Psoas muscle (tissue), 8 donors: Measurements from ENCODE around the gene CDHR3. TPM values are rescaled to one million over a fixed set of nuclear protein-coding genes. Genes with fewer than 3 reads are reported as not detected.

ENCODE experiments used
- ATAC-seq, 4 donors: fragments of 200-7000 bp; cut with Tn5 transposase; one replicate each; pipeline ENCODE4 v1.9.1; 2020; ENCODE audit warnings: moderate library complexity in 3 of 4, mild to moderate bottlenecking in 2 of 4
- DNase-seq, 2 donors: peaks; one replicate each; pipeline ENCODE4 v3.0.0-alpha.2; 2020
- H3K27ac ChIP-seq: fragments of 200-600 bp; one replicate; pipeline ENCODE4 v1.8.0; 2022
- H3K27me3 ChIP-seq, 3 donors: fragments of 200-600 bp in 1 of 3; one replicate each; pipeline versions ENCODE4 v1.6.1 to v1.8.0; 2013 to 2022; ENCODE audit warnings: low read length in 2 of 3, mild to moderate bottlenecking in 2 of 3, moderate library complexity in 1 of 3; ENCODE audit not compliant: insufficient read depth in 3 of 3
- H3K36me3 ChIP-seq, 2 donors: fragments of 200-600 bp in 1 of 2; one replicate each; pipeline versions ENCODE4 v1.6.1 to v1.8.0; 2013 to 2022; ENCODE audit warnings: low read depth in 1 of 2, mild to moderate bottlenecking in 1 of 2, moderate library complexity in 1 of 2; ENCODE audit not compliant: insufficient read depth in 1 of 2
- H3K4me1 ChIP-seq: fragments of 200-600 bp; one replicate; pipeline ENCODE4 v1.8.0; 2022
- H3K4me3 ChIP-seq: fragments of 200-600 bp; one replicate; pipeline ENCODE4 v1.8.0; 2022; ENCODE audit warnings: mild to moderate bottlenecking
- H3K9me3 ChIP-seq: fragments of 200-600 bp; one replicate; pipeline ENCODE4 v1.8.0; 2022
- CTCF ChIP-seq: fragments of 200-600 bp; IDR thresholded peaks from one replicate; pipeline ENCODE4 v1.8.0; 2022; ENCODE audit warnings: antibody characterized with exemption
- WGBS, 3 donors: extraction: QIAGEN DNeasy Blood & Tissue Kit; methylation state at CpG; one replicate each; pipeline versions ENCODE4 v1.1.6 to v1.1.7; 2013; 5-methylcytosine and 5-hydroxymethylcytosine counted together
- intact Hi-C, 2 donors: fragments of 100-400 bp; cut with DNase I; formaldehyde crosslinking; loops; one replicate each; pipeline versions ENCODE4 v1.11.0 to v1.14.2; 2022
- polyA plus RNA-seq, 3 donors: library from polyadenylated mRNA; stranded (reverse); fragments of 200-250 nt; gene quantifications; one replicate each; pipeline ENCODE4 v1.2.3, GENCODE V29; 2013
- total RNA-seq, 4 donors: library from RNA; stranded (reverse); fragmentation: NEBNext Ultra II Directional in 2 of 4; extraction: Animal tissue kit (Norgen Biotek cat#: 25700) in 2 of 4; gene quantifications; one replicate each; pipeline versions ENCODE4 v1.2.1 to v1.2.4, GENCODE V29; 2021 to 2023
- donor health status: healthy with polysubstance abuse.
- donor health status: DM: no; HTN: no; CAD: no; lungs with moderate emphysema.
- donor health status: Bipolar disorder and iron deficiency.
- donor health status: healthy.
- donor health status: DM: yes; HTN: yes; CAD: no.
- donor health status: DM: no; HTN: no; CAD: no.
- donor health status: DM: no; HTN: no; CAD: no.
- donor health status: DM: yes; HTN: yes; CAD: no.

CDHR3 gene
- total and polyA plus RNA-seq, 7 donors, result 0.30 to 1.7 (median 0.44) TPM

- ATAC-seq, result no peak
- Histone ChIP-seq H3K27ac (no peak overlapping the region), H3K4me3 (no peak overlapping the region), H3K36me3 (no peaks in the 10 kb centered on the region), H3K4me1 (peaks cover 10% of the 10 kb centered on the region), H3K27me3 (no peaks in the 10 kb centered on the region), H3K9me3 (no peaks in the 10 kb centered on the region)
- intact Hi-C loops, result loop anchor here in 1 of 2 donors (2.0 kb wide), 1 partner anchor 393 kb away; no protein-coding TSS in a partner anchor
- TF ChIP-seq CTCF, result no peak
- no peak for DNase-seq
- 35 to 58% (median 44%) methylated on average over 1 of the region's 1 CpG for WGBS, 3 donors
Measured at GRCh38 chr7:106045586-106045985, 82.5 kb downstream of the CDHR3 start.

DNA sequence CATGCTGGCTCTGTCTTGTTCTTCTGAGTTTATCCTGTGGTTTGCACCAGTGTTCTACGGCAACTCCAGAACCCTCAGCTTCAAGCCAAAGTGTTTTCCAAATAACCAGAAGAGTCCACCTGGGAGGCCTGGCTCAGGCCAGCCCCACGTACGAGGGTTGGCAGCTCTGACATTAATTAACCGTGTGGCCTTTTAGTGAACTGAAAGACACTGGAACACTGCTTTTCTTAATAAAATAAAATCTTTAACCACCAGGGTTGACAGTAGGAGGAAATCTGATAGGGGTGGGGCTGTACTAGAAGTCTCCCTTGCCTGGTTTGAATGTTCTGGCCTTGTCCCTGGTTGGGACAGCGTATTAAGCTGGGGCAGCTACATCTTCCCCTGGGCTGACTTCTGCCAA lies 84.1 kb downstream of the CDHR3 start:
- WGBS, 3 donors, result 65 to 84% (median 77%) methylated on average over 5 of the region's 5 CpGs
- H3K27me3 ChIP-seq, result no peaks in the 10 kb centered on the region
- no peaks in the 10 kb centered on the region for H3K36me3 ChIP-seq
- no peak for ATAC-seq
- no peak for DNase-seq
- peaks cover 6% of the 10 kb centered on the region for H3K4me1 ChIP-seq
- no peaks in the 10 kb centered on the region for H3K9me3 ChIP-seq
- no peak for TF ChIP-seq CTCF
- H3K4me3 ChIP-seq, result no peak overlapping the region
- intact Hi-C loops, result no loop called here
- H3K27ac ChIP-seq, result no peak overlapping the region

GRCh38 chr7:106047818-106048705 lies 85.0 kb downstream of the CDHR3 start:
- Histone ChIP-seq H3K36me3 (no peaks in the 10 kb centered on the region), H3K27me3 (no peaks in the 10 kb centered on the region), H3K27ac (no peak overlapping the region), H3K9me3 (no peaks in the 10 kb centered on the region), H3K4me1 (no peaks in the 10 kb centered on the region), H3K4me3 (no peak overlapping the region)
- 68 to 86% (median 69%) methylated on average over 10 of the region's 10 CpGs for WGBS, 3 donors
- DNase-seq (no peak), ATAC-seq (no peak)
- intact Hi-C loops, result no loop called here
- no peak for TF ChIP-seq CTCF

DNA sequence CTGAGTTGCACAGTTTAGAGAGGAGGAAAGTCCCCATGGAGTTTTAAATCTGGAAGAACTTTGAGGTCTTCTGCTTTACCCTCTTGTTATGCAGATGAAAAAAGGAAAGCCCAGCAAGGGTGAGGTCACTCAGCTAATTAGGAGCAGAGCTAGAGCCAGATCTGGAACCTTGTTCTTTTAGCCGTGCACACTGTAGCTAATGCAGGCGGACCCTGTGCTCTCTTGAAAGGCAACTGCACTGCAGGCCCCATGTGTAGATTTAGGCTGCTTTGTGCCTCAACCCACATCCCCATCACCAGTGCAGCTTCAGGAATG lies 85.6 kb downstream of the CDHR3 start:
- H3K9me3 ChIP-seq, result no peaks in the 10 kb centered on the region
- WGBS, 3 donors, result 80 to 88% (median 82%) methylated on average over 2 of the region's 2 CpGs
- no peak overlapping the region for H3K4me3 ChIP-seq
- no peak for TF ChIP-seq CTCF
- H3K36me3 ChIP-seq, result no peaks in the 10 kb centered on the region
- intact Hi-C loops, result no loop called here
- H3K27me3 ChIP-seq, result no peaks in the 10 kb centered on the region
- ATAC-seq (no peak), DNase-seq (no peak)
- no peaks in the 10 kb centered on the region for H3K4me1 ChIP-seq
- H3K27ac ChIP-seq, result no peak overlapping the region
